22Rv1 (cell line): ENCODE results near the gene TRIM58.

ENCODE experiments used
- H3K27ac ChIP-seq: fragments of 450-650 bp; 2 replicates; pipeline ENCODE4 v1.5.1; 2017
- CTCF ChIP-seq: fragments of 450-650 bp; IDR thresholded peaks from 2 replicates; pipeline ENCODE4 v1.5.1; 2017; ENCODE audit warnings: mild to moderate bottlenecking
- ZFX ChIP-seq: fragments of 450-650 bp; IDR thresholded peaks from 2 replicates; pipeline ENCODE4 v1.6.1; 2017; ENCODE audit warnings: antibody characterized with exemption, borderline replicate concordance

TRIM58 gene

GRCh38 chr1:247908766-247909165, 51.8 kb downstream of the TRIM58 start:
- no peak for TF ChIP-seq ZFX
- TF ChIP-seq CTCF: no peak
- no peak overlapping the region for H3K27ac ChIP-seq

DNA sequence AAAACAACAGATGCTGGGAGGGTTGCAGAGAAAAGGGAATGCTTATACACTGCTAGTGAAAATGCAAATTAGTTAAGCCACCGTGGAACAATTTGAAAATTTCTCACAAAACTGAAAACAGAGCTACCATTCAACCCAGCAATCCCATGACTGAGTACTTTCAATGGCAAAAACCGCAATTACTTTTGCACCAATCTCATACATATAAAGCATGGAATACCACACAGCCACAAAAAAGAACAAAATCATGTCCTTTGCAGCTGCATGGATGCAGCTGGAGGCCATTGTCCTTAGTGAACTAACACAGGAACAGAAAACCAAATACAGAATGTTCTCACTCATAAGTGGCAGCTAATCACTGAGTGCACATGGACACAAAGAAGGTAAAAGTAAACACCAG, 56.8 kb downstream of the TRIM58 start:
- no peak overlapping the region for H3K27ac ChIP-seq
- TF ChIP-seq CTCF: no peak
- no peak for TF ChIP-seq ZFX

- TF ChIP-seq CTCF (no peak), ZFX (no peak)
- no peak overlapping the region for H3K27ac ChIP-seq
These were observed 58.1 kb downstream of the TRIM58 start for GRCh38 chr1:247914941-247915662.

- no peak for TF ChIP-seq CTCF
- no peak for TF ChIP-seq ZFX
- no peak within 1 kb of the TSS for H3K27ac ChIP-seq
These were observed 63.0 kb downstream of the TRIM58 start, which contains the start of gene OR2T8 for GRCh38 chr1:247919952-247920351. TSS of gene OR2T8 (plus strand) at chr1:247920252. CDS start at chr1:247921018, 766 bp downstream.

GRCh38 chr1:247923941-247924340, 67.0 kb downstream of the TRIM58 start:
- TF ChIP-seq CTCF (no peak), ZFX (no peak)
- H3K27ac ChIP-seq: no peak overlapping the region

GRCh38 chr1:247924868-247925267, 67.9 kb downstream of the TRIM58 start, which contains the start of gene OR2AJ1:
TSS of gene OR2AJ1 (plus strand) at chr1:247924889. CDS start at chr1:247933769, 8,880 bp downstream.
- TF ChIP-seq CTCF: no peak
- no peak within 1 kb of the TSS for H3K27ac ChIP-seq
